Measurements from ENCODE around the gene LTV1.
"Not testable (repeated sequence)": the region's sequence is repeated elsewhere in the genome, so short reads cannot be mapped to it uniquely, and the experiment has no call there.

DNA sequence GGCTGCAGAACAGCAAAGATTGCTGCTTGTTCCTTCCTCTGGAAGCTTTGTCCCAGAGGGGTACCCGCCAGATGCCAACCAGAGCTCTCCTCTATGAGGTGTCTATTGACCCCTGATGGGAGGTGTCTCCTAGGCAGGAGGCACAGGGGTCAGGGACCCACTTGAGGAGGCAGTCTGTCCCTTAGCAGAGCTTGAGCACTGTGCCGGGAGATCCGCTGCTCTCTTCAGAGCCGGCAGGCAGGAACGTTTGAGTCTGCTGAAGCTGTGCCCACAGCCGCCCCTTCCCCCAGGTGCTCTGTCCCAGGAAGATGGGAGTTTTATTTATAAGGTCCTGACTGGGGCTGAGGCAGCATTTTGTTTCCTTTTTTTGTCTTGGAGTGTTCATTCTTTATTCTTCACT is 13.6 kb downstream of the LTV1 start:
- TF ChIP-seq, protein P1, sequence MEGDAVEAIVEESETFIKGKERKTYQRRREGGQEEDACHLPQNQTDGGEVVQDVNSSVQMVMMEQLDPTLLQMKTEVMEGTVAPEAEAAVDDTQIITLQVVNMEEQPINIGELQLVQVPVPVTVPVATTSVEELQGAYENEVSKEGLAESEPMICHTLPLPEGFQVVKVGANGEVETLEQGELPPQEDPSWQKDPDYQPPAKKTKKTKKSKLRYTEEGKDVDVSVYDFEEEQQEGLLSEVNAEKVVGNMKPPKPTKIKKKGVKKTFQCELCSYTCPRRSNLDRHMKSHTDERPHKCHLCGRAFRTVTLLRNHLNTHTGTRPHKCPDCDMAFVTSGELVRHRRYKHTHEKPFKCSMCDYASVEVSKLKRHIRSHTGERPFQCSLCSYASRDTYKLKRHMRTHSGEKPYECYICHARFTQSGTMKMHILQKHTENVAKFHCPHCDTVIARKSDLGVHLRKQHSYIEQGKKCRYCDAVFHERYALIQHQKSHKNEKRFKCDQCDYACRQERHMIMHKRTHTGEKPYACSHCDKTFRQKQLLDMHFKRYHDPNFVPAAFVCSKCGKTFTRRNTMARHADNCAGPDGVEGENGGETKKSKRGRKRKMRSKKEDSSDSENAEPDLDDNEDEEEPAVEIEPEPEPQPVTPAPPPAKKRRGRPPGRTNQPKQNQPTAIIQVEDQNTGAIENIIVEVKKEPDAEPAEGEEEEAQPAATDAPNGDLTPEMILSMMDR (IDR thresholded peaks at IDR 0.05) = not testable (repeated sequence)
- not testable (repeated sequence) for TF ChIP-seq POLR2A (IDR thresholded peaks at IDR 0.05)
